Smooth muscle cell (in vitro differentiated cells): ENCODE data around the gene ACAD10. TPM values are rescaled to one million over a fixed set of nuclear protein-coding genes. Genes with fewer than 3 reads are reported as not detected.
A peak's percentile ranks its signal among the peaks of the same experiment; 100 is the strongest.

Experiments
- DNase-seq: peaks from one replicate; lab custom pipeline; 2025; ENCODE audit not compliant: unreplicated experiment; lab: John Stamatoyannopoulos, UW
- H2AFZ ChIP-seq: fragments of 200-600 bp; sonication (generic); 2 replicates; pipeline ENCODE4 v1.6.0; 2016; ENCODE audit warnings: antibody characterized with exemption, low read depth, mild to moderate bottlenecking
- H3F3A ChIP-seq: fragments of 200-600 bp; sonication (generic); 2 replicates; pipeline ENCODE4 v1.6.0; 2017; ENCODE audit warnings: antibody characterized with exemption, low read depth
- H3K27ac ChIP-seq: fragments of 200-600 bp; sonication (generic); 2 replicates; pipeline ENCODE4 v1.5.1; 2016; ENCODE audit warnings: low read depth, mild to moderate bottlenecking
- H3K27me3 ChIP-seq: fragments of 200-600 bp; sonication (generic); 2 replicates; pipeline ENCODE4 v1.6.1; 2016; ENCODE audit warnings: low read depth, mild to moderate bottlenecking
- H3K36me3 ChIP-seq: fragments of 200-600 bp; sonication (generic); 2 replicates; pipeline ENCODE4 v1.5.1; 2016; ENCODE audit warnings: low read depth
- H3K4me1 ChIP-seq: fragments of 200-600 bp; sonication (generic); 2 replicates; pipeline ENCODE4 v1.5.1; 2016; ENCODE audit warnings: low read depth
- H3K4me2 ChIP-seq: fragments of 200-600 bp; sonication (generic); 2 replicates; pipeline ENCODE4 v1.6.0; 2016; ENCODE audit warnings: mild to moderate bottlenecking
- H3K4me3 ChIP-seq: fragments of 200-600 bp; sonication (generic); 2 replicates; pipeline ENCODE4 v1.5.1; 2016; ENCODE audit warnings: mild to moderate bottlenecking
- H3K79me2 ChIP-seq: fragments of 200-600 bp; sonication (generic); 2 replicates; pipeline ENCODE4 v1.6.0; 2016; ENCODE audit warnings: low read depth, mild to moderate bottlenecking
- H3K9ac ChIP-seq: fragments of 200-600 bp; sonication (generic); 2 replicates; pipeline ENCODE4 v1.6.0; 2016; ENCODE audit warnings: low read depth
- H3K9me3 ChIP-seq: fragments of 200-600 bp; sonication (generic); replicated peaks from 2 replicates; pipeline ENCODE4 v1.5.1; 2016; ENCODE audit warnings: low read depth
- H4K20me1 ChIP-seq: fragments of 200-600 bp; sonication (generic); 2 replicates; pipeline ENCODE4 v1.6.0; 2016; ENCODE audit warnings: low read depth
- WGBS: methylation state at CpG from one replicate; pipeline ENCODE4 v1.1.7; 2016; ENCODE audit warnings: low lambda C conversion rate; 5-methylcytosine and 5-hydroxymethylcytosine counted together
- polyA plus RNA-seq: library from polyadenylated mRNA; unstranded; fragments of >200 nt; fragmentation: Nextera tagmentation; extraction: Ambion mirVana; gene quantifications from 2 replicates; pipeline ENCODE4 v1.2.1, GENCODE V29; 2016
- total RNA-seq: library from RNA; depleted of rRNA; stranded (reverse); fragments of >200 nt; gene quantifications from 2 replicates; pipeline ENCODE4 v1.2.3, GENCODE V29; 2014
- TF ChIP-seq, protein P1 (sequence below): fragments of 200-600 bp; sonication (generic); IDR thresholded peaks from 2 replicates; pipeline ENCODE4 v1.5.1; 2017; ENCODE audit warnings: borderline replicate concordance, mild to moderate bottlenecking, antibody characterized with exemption; ENCODE audit not compliant: insufficient read depth, poor library complexity, severe bottlenecking

ACAD10 gene
- total and polyA plus RNA-seq, 2 experiments from 2014 or later, result 13.4 to 14.9 TPM

DNA sequence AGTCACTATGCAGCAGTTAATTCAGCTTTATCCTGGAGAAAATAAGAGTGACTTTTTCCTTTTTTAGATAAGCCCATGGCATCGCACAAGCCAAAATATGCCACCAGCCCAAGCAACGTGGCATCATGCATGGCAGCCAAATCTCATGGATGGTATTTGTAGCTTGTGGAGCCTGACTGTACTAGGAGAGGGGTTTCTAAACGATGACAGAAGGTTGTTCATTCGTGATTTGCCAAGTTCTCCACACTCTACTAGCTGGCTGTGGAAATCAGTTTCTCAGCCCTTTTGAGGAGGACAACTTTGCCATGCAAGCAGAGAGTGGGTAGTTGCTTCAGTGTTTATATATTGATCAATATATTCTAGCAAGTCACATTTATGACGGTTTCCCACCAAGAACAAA lies 45.3 kb upstream of the ACAD10 start:
- Histone ChIP-seq H3F3A (peaks cover 13% of the 10 kb centered on the region), H3K36me3 (no peaks in the 10 kb centered on the region), H3K4me3 (no peak overlapping the region), H2AFZ (no peak overlapping the region), H3K79me2 (no peaks in the 10 kb centered on the region), H3K9me3 (no peaks in the 10 kb centered on the region), H3K9ac (no peak overlapping the region), H3K4me1 (peaks cover 16% of the 10 kb centered on the region), H3K27ac (no peak overlapping the region), H4K20me1 (no peaks in the 10 kb centered on the region), H3K4me2 (no peak overlapping the region), H3K27me3 (no peaks in the 10 kb centered on the region)
- TF ChIP-seq, protein P1, sequence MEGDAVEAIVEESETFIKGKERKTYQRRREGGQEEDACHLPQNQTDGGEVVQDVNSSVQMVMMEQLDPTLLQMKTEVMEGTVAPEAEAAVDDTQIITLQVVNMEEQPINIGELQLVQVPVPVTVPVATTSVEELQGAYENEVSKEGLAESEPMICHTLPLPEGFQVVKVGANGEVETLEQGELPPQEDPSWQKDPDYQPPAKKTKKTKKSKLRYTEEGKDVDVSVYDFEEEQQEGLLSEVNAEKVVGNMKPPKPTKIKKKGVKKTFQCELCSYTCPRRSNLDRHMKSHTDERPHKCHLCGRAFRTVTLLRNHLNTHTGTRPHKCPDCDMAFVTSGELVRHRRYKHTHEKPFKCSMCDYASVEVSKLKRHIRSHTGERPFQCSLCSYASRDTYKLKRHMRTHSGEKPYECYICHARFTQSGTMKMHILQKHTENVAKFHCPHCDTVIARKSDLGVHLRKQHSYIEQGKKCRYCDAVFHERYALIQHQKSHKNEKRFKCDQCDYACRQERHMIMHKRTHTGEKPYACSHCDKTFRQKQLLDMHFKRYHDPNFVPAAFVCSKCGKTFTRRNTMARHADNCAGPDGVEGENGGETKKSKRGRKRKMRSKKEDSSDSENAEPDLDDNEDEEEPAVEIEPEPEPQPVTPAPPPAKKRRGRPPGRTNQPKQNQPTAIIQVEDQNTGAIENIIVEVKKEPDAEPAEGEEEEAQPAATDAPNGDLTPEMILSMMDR, result no peak
- 98% methylated on average over 5 of the region's 5 CpGs for WGBS
- no peak for DNase-seq

DNA sequence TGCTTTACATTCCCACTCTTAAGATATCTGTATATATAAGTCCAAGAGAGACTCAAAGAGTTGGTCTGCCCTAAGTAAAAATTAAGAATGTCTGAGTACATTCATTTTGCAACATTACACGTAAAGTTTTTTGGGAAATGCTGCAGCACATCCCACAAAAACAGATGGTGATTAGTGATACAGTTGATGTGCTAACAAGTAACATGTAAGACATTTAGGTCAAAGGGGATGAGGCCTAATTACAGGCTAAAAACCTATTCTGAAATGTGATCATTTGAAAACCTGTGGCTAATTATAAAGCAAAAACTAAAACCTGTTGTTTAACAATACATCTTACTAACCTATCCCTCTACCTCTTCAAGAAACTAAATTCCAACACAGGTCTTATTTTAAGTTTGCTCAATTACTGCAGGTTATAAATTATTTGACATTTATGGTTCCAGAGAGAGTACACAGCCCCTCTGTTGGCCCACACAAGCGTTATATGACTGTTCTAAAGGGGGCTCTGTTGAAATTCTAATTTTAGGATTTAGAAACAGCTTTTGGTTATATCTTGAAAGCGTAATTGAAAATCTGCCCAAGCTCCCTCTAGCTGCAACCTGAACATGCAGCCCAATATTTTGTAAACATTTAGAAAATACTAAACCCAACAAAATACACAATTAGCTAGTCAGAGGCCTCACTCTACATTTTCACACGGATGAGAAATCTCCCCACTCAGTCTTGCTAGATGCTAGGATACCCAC lies 43.0 kb upstream of the ACAD10 start:
- Histone ChIP-seq H4K20me1 (no peaks in the 10 kb centered on the region), H3K4me3 (no peak overlapping the region), H3F3A (no peaks in the 10 kb centered on the region), H3K27ac (peak overlapping the region; percentile 28), H3K4me2 (no peak overlapping the region), H3K9ac (no peak overlapping the region), H3K9me3 (no peaks in the 10 kb centered on the region), H3K4me1 (no peaks in the 10 kb centered on the region), H3K36me3 (no peaks in the 10 kb centered on the region), H3K79me2 (no peaks in the 10 kb centered on the region), H3K27me3 (no peaks in the 10 kb centered on the region), H2AFZ (no peak overlapping the region)
- DNase-seq, result no peak
- WGBS, result 41% methylated on average over 4 of the region's 4 CpGs
- TF ChIP-seq, protein P1, result no peak

DNA sequence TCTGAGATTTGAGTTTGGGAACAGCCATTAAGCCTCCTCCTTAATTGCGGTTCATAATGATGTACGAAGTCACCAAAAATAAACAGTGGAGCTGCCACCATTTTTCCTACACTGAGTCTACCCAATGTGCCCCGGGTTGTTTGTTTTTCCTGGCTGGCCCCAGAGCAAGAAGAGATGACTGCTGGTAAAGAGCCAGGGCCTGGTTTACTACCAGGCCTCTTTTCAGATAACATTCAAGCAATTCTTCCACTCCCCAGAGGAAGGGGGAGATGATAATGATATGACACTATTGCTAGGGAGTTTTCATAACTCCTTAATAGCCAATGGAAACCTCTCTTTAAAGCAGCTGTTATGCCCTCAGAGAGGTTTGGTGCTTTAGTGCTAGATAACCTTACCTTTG lies 42.4 kb upstream of the ACAD10 start:
- WGBS, result 49% methylated on average over 3 of the region's 3 CpGs
- Histone ChIP-seq H3K4me3 (no peak overlapping the region), H3K27ac (peak overlapping the region; percentile 28), H4K20me1 (no peaks in the 10 kb centered on the region), H3K27me3 (no peaks in the 10 kb centered on the region), H3K79me2 (no peaks in the 10 kb centered on the region), H3K9me3 (no peaks in the 10 kb centered on the region), H3K4me2 (no peak overlapping the region), H3F3A (no peaks in the 10 kb centered on the region), H2AFZ (no peak overlapping the region), H3K4me1 (no peaks in the 10 kb centered on the region), H3K9ac (no peak overlapping the region), H3K36me3 (no peaks in the 10 kb centered on the region)
- DNase-seq, result no peak
- TF ChIP-seq, protein P1, result no peak

DNA sequence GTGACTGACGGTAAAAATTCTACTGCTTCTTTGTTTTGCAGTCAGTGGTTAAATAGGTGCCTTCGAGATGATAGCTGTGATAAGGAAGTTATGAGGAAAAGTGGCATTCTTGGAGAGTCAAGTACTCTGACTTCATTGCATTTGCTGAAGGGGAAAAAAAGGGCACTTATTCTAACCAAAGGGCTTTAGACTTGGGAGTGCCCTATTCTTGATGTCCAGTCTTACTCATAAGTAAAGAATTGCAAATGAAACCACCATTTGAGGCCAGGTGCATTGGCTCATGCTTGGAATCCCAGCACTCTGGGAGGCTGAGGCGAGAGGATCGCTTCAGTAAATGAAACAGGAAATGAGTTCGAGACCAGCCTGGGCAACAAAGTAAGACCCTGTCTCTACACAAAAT lies 40.4 kb upstream of the ACAD10 start:
- DNase-seq, result no peak
- H3K27me3 ChIP-seq, result no peaks in the 10 kb centered on the region
- H2AFZ ChIP-seq, result no peak overlapping the region
- H3F3A ChIP-seq, result no peaks in the 10 kb centered on the region
- peaks cover 8% of the 10 kb centered on the region for H3K36me3 ChIP-seq
- peak overlapping the region; percentile 28 for H3K27ac ChIP-seq
- H3K4me1 ChIP-seq, result no peaks in the 10 kb centered on the region
- H3K9me3 ChIP-seq, result no peaks in the 10 kb centered on the region
- TF ChIP-seq, protein P1, result no peak
- no peak overlapping the region for H3K9ac ChIP-seq
- H3K4me2 ChIP-seq, result no peak overlapping the region
- WGBS, result 79% methylated on average over 5 of the region's 5 CpGs
- H4K20me1 ChIP-seq, result no peaks in the 10 kb centered on the region
- no peaks in the 10 kb centered on the region for H3K79me2 ChIP-seq
- no peak overlapping the region for H3K4me3 ChIP-seq
